NOMO-1 treated with dmso at 0.1 percent for 144 hours (cell line): ENCODE data around the gene R3HCC1L.
"Not testable (repeated sequence)": the region's sequence is repeated elsewhere in the genome, so short reads cannot be mapped to it uniquely, and the experiment has no call there.

Experiments
- DNase-seq: peaks from one replicate; lab custom pipeline; 2025; ENCODE audit not compliant: unreplicated experiment; lab: John Stamatoyannopoulos, UW

Gene R3HCC1L

DNA sequence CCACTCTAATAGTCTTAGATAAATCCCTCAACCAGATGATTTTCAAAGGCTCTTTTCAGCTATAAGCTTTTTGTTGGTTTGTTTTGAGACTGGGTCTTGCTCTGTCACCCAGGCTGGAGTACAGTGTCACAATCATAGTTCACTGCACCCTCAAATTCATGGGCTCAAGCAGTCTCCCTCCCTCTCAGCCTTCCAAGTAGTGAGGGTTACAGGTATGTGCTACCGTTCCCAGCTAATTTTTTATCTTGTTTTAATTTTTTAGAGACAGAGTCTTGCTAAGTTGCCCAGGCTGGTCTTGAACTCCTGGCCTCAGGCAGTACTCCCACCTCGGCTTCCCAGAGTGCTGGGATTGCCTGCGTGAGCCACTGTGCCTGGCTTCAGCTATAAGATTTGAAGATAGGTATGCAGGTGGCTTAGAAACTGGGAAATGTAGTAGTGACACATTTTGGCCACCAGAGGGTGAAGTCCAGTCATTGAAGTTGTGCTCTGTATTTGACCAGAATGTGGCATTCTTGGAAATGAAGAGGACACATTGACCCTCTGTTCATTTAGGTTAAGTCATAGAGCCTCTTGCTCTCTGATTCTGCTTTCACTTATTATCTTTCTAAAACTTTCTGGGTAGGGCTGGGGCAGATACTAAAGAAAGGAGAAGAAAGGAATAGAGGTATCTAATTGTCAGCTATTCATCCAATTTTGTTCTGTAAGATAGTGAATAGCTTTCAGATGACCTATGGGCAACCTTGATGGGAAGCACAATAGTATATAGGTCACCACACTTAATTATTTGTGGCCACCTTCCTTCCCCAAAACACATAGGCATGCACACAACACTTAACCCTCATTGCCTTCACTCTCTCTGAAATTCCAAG lies 36.0 kb downstream of the R3HCC1L start:
- no peak for DNase-seq

DNA sequence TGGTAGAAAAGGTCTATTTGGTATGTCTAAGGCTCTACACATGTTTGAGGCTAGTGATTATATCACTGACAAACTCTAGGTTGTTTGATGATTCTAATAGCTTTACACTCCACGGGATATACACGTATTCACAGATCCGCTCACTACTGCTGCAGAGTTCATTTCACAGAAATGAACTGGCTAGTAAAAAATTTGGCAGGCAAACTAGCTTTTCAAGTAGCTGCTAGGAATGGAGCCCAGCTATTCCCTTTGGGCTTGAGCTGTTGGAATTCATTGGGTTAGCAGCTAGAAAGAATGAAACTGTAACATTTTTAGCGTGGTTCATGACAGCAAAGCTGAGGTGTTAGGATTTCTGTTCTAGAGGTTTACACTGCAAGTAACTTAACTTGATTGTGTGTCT lies 37.6 kb downstream of the R3HCC1L start:
- DNase-seq: no peak

DNA sequence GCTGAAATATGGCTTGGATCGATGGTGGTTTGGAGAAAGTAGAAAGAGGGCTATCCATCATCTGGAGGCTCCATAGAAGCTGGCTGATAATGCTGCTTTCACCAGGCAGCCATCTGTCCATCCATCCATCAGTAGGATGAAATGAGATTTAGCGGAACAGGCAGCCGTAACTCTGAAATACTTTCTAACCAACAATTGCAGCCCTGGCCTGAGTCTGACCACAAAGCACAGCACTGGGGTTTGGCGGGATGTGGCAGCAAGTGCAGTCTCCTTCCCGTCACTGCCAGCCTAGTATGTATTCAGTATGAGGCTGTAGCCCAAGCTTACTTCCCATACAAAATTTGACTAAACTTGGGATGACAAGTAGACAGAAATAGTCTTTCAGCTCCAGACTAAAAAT lies 38.0 kb downstream of the R3HCC1L start:
- no peak for DNase-seq

DNA sequence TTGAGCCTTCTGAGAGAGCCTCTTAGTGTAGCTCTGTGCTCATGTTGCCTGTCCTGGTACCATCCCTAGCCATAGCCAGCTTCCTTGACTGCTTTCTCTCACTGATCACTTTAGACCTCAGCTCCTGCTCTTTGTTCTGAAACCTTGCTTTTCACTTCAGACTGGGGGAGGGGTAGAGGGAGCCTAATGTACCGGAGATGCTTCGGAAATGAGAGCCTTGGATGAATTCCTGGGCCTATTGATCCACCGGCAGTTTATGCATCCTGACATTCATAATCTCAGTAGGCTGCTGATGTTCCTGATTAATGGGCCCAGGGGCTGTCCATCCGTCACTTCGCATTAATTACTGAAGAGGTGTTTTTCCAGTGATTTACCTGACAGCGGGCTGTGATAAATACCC lies 38.8 kb downstream of the R3HCC1L start:
- DNase-seq: no peak

DNA sequence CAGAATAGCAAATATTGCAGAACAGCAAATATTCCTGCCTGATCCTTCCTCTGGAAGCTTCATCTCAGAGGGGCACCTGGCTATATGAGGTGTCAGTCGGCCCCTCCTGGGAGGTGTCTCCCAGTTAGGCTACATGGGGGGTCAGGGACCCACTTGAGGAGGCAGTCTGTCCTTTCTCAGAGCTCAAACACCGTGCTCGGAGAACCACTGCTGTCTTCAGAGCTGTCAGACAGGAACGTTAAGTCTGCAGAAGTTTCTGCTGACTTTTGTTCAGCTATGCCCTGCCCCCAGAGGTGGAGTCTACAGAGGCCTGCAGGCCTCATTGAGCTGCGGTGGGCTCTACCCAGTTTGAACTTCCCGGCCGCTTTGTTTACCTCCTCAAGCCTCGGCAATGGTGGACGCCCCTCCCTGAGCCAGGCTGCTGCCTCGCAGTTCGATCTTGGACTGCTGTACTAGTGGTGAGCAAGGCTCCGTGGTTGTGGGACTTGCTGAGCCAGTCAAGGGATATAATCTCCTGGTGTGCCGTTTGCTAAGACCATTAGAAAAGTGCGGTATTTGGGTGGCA lies 48.0 kb downstream of the R3HCC1L start:
- not testable (repeated sequence) for DNase-seq

DNA sequence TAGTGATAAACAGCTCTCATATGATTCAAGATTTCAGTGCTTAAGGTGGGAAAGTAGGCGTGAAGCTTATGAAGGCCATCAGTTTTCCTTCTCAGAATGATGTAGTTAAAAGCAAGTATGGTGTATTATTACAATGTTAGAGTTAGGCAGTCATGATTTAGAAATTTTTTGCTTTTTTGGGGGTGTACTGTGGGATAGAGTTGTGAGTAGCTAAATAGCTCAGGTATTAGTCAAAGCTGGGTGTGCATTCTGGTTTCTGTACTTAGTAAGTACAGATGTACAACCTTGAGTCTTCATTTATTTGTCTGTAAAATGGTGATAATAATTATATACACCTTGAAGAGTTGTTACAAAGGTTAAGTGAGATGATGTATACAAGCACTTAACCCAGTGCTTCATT lies 52.2 kb downstream of the R3HCC1L start:
- DNase-seq: no peak

DNA sequence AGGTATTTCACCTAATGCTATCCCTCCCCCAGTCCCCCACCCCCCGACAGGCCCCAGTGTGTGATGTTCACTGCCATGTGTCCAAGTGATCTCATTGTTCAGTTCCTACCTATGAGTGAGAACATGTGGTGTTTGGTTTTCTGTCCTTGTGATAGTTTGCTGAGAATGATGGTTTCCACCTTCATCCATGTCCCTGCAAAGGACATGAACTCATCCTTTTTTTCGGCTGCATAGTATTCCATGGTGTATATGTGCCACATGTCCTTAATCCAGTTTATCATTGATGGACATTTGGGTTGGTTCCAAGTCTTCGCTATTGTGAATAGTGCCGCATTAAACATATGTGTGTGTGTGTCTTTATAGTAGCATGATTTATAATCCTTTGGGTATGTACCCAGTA lies 56.3 kb downstream of the R3HCC1L start:
- not testable (repeated sequence) for DNase-seq

DNA sequence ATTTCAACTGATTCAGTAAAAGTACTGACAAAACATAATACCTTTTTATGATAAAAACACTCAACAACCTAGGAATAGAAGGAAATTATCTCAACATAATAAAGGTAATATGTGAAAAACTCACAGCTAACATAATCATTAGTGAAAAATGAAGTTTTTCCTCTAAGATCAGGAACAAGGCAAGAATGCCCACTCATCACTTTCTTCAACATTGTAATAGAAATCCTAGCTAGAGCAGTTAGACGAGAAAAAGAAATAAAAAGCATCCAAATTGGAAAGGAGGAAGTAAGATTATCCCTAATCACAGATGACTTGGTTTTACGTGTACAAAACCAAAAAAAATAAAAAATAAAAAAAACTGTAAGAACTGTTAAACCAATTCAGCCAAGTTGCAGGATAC lies 58.6 kb downstream of the R3HCC1L start:
- no peak for DNase-seq

DNA sequence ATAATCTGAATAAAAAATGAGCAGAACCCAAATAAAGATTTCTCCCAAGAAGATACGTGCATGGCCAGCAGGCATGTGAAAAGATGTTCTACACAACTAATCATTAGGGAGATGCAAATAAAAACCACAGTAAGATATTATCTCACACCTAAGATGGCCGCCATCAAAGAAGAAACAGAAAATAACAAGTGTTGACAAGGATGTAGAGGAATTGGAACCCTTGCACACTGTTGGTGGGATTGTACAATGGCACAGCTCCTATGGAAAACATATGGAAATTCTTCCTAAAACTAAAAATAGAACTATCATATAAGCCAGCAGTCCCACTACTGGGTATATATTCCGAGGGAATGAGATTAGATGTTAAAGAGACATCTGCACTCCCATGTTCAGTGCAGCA lies 60.2 kb downstream of the R3HCC1L start:
- no peak for DNase-seq

DNA sequence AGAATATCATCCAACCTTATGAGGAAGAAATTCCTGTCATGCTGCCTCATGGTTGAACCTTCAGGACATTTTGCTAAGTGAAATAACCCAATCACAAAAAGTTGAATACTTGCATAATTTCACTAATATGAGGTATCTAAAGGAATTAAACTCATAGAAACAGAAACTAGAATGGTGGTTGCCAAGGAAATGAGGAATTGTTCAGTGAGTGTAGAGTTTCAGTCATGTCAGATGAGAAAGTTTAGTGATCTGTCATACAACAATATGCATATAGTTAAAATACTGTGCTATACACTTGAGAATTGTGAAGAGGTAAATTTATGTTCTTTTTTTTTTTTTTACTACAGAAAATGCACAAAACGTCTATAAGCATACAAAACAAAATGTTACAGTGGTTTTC lies 60.7 kb downstream of the R3HCC1L start:
- DNase-seq: no peak

DNA sequence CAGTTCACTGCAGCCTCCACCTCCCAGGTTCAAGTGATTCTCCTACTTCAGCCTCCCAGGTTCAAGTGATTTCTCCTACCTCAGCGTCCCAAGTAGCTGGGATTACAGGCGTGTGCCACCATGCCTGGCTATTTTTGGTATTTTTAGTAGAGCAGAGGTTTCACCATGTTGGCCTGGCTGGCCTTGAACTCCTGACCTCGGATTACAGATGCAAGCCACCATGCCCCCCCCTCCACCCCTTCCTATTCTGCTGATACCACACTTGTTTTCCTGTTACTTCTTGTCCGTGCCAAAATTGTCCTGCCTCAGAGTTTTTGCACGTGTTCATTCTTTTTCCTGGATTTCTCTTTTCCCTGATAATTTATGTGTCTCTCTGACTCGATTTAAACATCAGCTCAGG lies 62.5 kb downstream of the R3HCC1L start:
- no peak for DNase-seq

DNA sequence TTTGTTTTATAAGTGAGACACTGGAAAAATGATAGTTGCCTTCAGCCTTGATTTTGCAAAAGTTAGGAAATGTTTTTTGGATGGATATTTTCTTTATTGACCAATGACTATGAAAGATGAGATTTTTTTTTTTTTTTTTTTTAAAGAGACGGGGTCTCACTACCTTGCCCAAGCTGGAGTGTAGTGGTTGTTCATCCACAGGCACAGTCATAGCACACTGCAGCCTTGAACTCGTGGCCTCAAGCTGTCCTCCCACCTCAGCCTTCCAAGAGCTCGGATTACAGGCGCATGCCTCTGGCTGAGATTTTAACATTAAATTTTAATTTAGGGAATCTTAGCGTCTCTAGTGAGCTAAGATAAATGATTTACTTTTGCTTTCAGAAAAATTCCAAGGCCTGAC lies 67.3 kb downstream of the R3HCC1L start:
- no peak for DNase-seq

DNA sequence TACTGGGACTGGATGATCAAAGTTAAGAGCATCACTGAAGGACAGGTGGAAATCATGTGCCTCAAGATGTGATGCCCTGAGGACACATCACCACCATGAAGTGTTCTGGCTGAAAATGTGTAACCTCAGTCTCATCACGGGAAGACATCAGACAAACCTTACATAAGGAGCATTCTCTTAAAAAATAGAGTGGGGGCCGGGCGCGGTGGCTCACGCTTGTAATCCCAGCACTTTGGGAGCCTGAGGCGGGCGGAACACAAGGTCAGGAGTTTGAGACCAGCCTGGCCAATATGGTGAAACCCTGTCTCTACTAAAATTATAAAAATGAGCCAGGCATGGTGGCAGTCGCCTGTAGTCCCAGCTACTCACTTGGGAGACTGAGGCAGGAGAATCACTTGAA lies 67.9 kb downstream of the R3HCC1L start:
- no peak for DNase-seq

DNA sequence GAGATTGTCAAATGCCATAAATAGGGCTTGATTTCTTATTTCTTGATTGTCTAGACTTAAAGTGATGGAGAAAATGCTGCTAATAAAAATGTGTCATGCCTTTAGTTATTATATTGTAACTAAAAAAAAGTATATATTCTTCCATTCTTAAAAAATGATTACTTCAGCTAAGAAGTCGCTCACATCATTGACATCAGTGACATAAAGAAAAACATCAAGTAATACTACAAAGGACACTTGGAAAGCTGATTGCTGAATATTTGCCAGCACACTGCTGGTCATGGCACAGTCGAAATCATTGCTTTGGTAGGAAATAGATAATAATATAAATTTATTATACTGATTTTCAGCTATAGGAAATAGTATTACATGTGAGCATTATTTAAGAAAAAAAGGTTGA lies 70.9 kb downstream of the R3HCC1L start:
- DNase-seq: no peak

DNA sequence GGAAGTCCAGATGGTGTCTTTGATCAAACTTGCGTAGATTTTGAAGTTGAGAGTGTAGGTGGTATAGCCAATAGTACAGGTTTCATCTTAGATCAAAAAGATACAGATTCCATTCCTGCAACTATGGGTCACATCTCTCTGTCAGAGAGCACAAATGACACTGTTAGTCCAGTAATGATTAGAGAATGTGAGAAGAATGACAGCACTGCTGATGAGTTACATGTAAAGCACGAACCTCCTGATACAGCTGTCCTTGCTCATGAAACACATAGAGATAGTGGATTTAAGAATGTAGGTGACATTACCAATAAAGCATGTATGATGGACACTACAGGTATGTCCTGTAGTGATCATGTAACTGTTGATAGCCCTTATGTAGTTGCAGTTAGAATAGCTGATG lies 74.5 kb downstream of the R3HCC1L start:
- no peak for DNase-seq

DNA sequence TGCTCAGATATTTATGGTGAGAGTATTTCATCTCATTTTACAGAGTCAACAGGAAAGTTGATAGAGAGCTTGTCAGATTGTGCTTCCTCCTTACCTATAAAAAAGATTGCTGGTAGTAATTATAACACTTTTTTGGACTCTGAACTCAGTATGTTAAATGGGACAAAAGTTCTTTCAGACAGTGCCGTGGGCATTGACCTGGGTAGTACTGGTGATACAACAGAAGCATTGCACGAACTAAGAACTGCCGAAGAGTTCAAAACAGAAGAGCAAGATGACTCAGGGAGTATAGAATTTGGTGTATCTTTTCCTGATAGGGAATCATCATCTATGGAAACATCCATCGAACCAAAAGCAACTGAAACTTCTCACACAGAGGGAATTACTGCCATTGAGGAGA lies 75.0 kb downstream of the R3HCC1L start:
- no peak for DNase-seq

DNA sequence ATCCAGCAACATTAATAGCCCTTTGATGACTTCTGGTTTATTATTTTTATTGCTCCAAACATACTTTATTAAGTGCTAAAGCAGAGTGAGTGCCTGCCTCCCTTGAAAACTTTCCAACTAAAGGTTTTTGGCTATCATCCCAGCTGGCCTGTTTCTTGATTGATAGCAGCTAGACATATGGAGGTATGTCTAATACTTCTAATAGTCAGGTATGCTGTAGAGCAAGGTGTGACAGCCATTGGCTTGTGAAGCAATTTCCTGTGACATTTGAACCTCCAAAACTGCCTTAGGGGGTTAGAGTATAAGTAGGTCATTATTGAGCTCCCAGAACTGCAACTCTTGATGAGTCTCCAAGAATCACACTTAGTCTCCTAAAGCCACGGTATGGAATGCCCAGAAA lies 77.7 kb downstream of the R3HCC1L start:
- no peak for DNase-seq

DNA sequence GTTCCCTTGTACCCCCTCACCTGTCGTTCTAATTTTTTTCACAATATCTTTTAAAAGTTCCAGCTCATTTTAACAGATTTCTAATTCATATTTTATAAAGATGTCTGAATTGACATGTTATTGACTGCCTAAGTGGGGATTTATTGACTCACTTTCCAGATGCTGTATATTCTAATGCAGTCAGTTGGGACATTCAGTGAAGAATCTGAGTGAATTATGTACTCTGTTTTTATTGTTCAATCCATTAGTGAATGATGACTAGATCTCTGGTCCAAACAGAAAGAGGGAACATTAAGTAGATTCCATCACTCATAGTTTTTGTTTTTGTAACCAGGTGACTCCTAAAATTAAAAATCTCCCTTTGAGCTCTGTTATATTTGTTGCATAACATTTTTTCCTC lies 79.3 kb downstream of the R3HCC1L start:
- no peak for DNase-seq

DNA sequence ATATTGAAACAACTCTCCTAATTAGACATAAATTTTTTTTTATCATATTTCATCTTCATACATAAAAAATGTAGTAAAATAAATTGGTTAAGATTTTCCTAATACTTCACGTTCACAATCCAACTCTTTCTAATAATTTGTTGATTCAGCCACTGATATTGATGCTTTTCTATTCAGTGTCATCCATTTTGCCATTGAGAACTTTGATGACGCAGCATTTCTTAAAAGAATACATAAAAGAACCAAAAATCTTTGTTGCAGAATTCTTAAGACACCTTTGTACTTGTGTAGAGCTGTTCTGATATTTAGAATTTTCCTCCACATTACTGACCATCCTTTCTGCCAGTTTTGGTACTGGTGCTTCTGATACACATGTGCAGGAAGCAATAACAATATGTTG lies 80.9 kb downstream of the R3HCC1L start:
- DNase-seq: no peak

DNA sequence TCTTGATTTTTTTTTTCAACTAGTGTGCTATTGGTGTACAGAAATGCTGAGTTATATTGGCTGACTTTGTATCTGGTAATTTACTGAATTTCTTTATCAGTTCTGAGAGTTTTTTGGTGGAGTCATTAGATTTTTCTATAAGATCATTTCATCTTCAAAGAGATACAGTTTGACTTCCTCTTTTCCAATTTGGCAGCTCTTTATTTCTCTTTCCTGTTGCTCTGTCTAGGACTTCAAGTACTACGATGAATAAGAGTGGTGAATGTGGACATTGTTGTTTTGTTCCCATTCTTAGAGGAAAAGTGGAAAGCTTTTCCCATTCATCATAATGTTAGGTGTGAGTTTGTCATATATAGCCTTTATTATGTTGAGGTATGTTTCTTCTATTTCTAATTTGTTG lies 83.3 kb downstream of the R3HCC1L start:
- peak; percentile 1 for DNase-seq

DNA sequence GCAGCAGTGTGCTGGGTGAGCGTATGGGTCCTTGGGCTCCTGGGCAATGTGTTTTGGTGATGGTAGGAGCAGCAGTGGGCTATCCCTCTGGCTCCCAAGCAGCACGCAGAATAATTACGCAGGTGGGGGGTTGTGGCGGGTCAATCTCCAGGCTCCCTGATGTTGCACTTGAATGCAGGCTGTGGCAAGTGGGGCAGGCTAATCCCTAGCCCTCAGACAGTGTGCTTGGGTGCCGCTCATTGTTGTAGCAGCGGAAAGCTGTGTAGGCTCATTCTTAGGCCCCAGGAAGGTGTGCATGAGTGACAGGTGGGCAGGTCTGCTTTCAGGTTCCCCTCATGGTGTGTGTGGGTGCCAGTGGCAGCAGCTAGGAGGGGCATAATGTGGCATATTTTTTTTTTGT lies 89.4 kb downstream of the R3HCC1L start:
- no peak for DNase-seq

DNA sequence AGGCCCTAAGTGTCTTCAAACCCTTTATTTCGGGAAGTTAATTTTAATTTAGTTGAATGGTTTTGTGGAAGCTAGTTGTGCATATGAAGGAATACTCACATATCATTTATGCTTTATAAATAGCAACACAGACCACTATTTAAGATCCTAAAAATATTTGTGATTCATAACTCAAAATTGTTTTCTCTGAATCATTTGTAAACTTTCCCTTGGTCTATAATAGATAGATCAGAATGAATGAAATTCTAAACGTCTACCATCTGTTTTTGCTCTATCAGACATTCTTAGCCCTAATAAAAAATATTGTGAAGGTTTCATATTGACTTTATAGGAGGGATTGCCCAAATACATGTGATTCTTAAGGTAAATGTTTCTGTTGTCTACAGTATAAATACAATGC lies 90.1 kb downstream of the R3HCC1L start:
- no peak for DNase-seq

DNA sequence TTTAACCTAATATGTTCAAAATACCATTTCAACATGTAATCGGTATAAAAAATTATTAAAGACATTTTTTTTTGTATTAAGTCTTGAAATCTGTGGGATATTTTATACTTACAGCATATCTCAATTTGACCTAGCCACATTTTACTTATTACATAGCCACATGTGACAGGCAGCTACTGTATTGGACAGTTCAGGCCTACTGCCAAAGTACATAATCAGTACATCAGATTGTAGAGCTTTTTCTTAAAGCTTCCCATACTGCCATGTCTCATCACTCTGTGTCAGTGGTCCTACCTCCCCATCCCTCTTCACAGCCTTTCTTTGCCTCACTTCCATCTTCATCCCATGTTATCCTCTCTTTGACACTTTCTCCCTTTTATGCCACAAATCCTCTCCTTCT lies 90.5 kb downstream of the R3HCC1L start:
- no peak for DNase-seq
